ENCODE results near the gene GNAI3. TPM values are rescaled to one million over a fixed set of nuclear protein-coding genes. Genes with fewer than 3 reads are reported as not detected.
A peak's percentile ranks its signal among the peaks of the same experiment; 100 is the strongest.

GNAI3 gene
- total RNA-seq, 2 donors from 2014 or later: 3.6 to 4.9 TPM

DNA sequence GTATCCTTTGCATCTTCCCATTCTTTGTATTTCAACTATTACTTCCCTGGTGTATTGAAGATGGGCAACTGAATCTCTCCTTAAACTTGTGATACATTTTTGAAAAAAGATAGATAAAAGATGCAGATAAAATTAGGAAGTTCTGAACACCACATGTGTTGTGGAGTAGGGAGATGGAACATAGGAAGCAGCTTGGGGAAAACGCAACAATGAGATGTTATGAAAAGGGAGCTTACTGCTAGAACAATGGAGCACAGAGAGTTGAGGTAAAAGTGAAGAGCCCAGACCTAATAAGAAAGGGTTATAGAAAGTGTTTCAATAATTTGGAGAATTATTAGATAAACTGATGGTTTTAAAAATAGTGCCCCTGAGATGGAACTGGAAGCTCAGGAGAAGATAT, 20.9 kb downstream of the GNAI3 start:
- no peak for DNase-seq
- no peak for ATAC-seq
- no peak for TF ChIP-seq POLR2A (IDR thresholded peaks at IDR 0.05)
- TF ChIP-seq, protein P1, sequence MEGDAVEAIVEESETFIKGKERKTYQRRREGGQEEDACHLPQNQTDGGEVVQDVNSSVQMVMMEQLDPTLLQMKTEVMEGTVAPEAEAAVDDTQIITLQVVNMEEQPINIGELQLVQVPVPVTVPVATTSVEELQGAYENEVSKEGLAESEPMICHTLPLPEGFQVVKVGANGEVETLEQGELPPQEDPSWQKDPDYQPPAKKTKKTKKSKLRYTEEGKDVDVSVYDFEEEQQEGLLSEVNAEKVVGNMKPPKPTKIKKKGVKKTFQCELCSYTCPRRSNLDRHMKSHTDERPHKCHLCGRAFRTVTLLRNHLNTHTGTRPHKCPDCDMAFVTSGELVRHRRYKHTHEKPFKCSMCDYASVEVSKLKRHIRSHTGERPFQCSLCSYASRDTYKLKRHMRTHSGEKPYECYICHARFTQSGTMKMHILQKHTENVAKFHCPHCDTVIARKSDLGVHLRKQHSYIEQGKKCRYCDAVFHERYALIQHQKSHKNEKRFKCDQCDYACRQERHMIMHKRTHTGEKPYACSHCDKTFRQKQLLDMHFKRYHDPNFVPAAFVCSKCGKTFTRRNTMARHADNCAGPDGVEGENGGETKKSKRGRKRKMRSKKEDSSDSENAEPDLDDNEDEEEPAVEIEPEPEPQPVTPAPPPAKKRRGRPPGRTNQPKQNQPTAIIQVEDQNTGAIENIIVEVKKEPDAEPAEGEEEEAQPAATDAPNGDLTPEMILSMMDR (IDR thresholded peaks at IDR 0.05): no peak
- Histone ChIP-seq H3K4me3 (no peak overlapping the region), H3K4me1 (peaks cover 77% of the 10 kb centered on the region), H3K36me3 (replicated peaks in 1 of 2; ENCODE audit: insufficient read depth in 1 of 2, low read depth in 2 of 2) (no peaks in the 10 kb centered on the region), H3K27me3 (no peaks in the 10 kb centered on the region), H3K27ac (peak overlapping the region in 1 of 4 donors; percentile 56), H3K9me3 (no peaks in the 10 kb centered on the region)
- WGBS, 2 donors: 79 to 87% methylated on average over 1 of the region's 1 CpG
- intact Hi-C loops (cut with DNase I): no loop called here

DNA sequence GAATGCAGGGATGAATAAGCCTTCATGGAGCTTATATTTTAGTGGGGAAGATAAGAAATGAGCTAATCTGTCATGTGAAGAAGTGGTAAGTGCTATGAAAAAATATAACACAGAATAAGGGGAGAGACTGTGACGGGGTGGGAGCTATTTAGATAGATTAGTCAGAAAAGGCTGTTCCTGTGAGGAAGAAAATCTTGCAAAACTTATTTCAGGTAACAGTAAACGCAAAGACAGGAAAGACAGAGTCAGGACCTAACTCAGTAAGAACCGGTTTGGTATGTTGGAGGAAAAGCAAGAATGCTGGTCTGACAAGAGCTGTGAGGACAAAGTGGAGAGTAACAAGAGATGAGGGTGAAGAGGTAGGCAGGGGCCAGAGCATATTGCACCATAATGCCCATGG, 22.0 kb downstream of the GNAI3 start:
- ATAC-seq (peak; percentile 72), DNase-seq (peak in 1 of 4 donors; percentile 12)
- intact Hi-C loops (cut with DNase I): no loop called here
- Histone ChIP-seq H3K9me3 (no peaks in the 10 kb centered on the region), H3K4me3 (no peak overlapping the region), H3K4me1 (peaks cover 67% of the 10 kb centered on the region), H3K36me3 (replicated peaks in 1 of 2; ENCODE audit: insufficient read depth in 1 of 2, low read depth in 2 of 2) (no peaks in the 10 kb centered on the region), H3K27me3 (no peaks in the 10 kb centered on the region), H3K27ac (peak overlapping the region in 3 of 4 donors; percentile 13 to 62 (median 37))
- WGBS, 2 donors: 13 to 14% methylated on average over 3 of the region's 3 CpGs
- TF ChIP-seq, protein P1 (IDR thresholded peaks at IDR 0.05): no peak
- no peak for TF ChIP-seq POLR2A (IDR thresholded peaks at IDR 0.05)

- DNase-seq (no peak), ATAC-seq (no peak)
- 58 to 71% methylated on average over 2 of the region's 2 CpGs for WGBS, 2 donors
- Histone ChIP-seq H3K4me3 (no peak overlapping the region), H3K9me3 (no peaks in the 10 kb centered on the region), H3K27ac (no peak overlapping the region), H3K27me3 (no peaks in the 10 kb centered on the region), H3K4me1 (peaks cover 34% of the 10 kb centered on the region), H3K36me3 (replicated peaks in 1 of 2; ENCODE audit: insufficient read depth in 1 of 2, low read depth in 2 of 2) (peaks cover 0 to 1% of the 10 kb centered on the region in 2 donors)
- intact Hi-C loops (cut with DNase I): no loop called here
- TF ChIP-seq POLR2A (IDR thresholded peaks at IDR 0.05): no peak
- TF ChIP-seq, protein P1 (IDR thresholded peaks at IDR 0.05): no peak
These were observed 25.4 kb downstream of the GNAI3 start for GRCh38 chr1:109573785-109574184.

DNA sequence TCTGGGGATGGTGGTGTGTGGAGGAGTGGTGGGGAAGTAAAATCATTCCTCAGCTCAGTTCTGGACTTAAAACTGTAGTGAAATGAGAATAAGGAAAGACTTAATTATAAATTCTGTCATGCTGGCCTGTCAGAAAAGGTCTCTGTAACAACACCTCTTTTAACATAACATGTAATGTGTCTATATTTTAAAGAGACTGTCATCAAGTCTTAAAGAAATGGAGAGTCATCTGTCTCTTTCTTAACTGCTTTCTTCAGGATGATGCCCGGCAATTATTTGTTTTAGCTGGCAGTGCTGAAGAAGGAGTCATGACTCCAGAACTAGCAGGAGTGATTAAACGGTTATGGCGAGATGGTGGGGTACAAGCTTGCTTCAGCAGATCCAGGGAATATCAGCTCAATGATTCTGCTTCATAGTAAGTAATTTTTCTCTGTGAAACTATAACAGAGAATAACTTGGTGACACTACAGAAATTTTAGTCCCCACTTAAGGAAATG, 30.6 kb downstream of the GNAI3 start:
- ATAC-seq: no peak
- Histone ChIP-seq H3K27ac (no peak overlapping the region), H3K4me3 (no peak overlapping the region), H3K36me3 (replicated peaks in 1 of 2; ENCODE audit: insufficient read depth in 1 of 2, low read depth in 2 of 2) (peaks cover 0 to 11% of the 10 kb centered on the region in 2 donors), H3K4me1 (no peaks in the 10 kb centered on the region), H3K27me3 (no peaks in the 10 kb centered on the region), H3K9me3 (no peaks in the 10 kb centered on the region)
- TF ChIP-seq, protein P1 (IDR thresholded peaks at IDR 0.05): no peak
- TF ChIP-seq POLR2A (IDR thresholded peaks at IDR 0.05): no peak
- intact Hi-C loops (cut with DNase I): no loop called here
- DNase-seq: no peak
- 67 to 79% methylated on average over 3 of the region's 3 CpGs for WGBS, 2 donors

DNA sequence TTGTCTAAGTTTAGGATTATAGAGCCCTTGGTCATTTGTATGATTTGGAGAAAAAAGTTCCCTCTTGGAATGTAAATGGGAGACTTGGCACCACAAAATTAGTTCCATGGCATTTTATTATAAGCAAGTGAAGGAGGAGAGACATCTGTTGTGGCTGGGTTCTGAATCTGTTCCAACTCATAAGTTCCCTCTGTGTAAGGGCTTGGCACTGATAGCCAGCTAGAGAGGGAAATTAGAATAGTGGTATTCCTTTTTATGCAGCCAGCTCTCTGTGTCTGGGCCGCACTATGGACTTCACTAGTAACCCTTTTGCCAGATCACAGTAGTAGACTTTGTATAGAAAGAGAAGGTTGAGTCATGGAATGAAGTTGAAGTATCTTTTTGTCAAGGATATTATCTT, 31.1 kb downstream of the GNAI3 start:
- 94 to 100% methylated on average over 1 of the region's 1 CpG for WGBS, 2 donors
- intact Hi-C loops (cut with DNase I): no loop called here
- H3K4me3 ChIP-seq: no peak overlapping the region
- no peak for DNase-seq
- H3K36me3 ChIP-seq (replicated peaks in 1 of 2; ENCODE audit: insufficient read depth in 1 of 2, low read depth in 2 of 2): peaks cover 0 to 12% of the 10 kb centered on the region in 2 donors
- TF ChIP-seq POLR2A (IDR thresholded peaks at IDR 0.05): no peak
- TF ChIP-seq, protein P1 (IDR thresholded peaks at IDR 0.05): no peak
- H3K27ac ChIP-seq: no peak overlapping the region
- ATAC-seq: no peak
- H3K9me3 ChIP-seq: no peaks in the 10 kb centered on the region
- H3K27me3 ChIP-seq: no peaks in the 10 kb centered on the region
- H3K4me1 ChIP-seq: no peaks in the 10 kb centered on the region

Data from body of pancreas (tissue), 4 donors.